Measurements from ENCODE around the gene TUBA4B.
A peak's percentile ranks its signal among the peaks of the same experiment; 100 is the strongest.

TUBA4B gene

DNA sequence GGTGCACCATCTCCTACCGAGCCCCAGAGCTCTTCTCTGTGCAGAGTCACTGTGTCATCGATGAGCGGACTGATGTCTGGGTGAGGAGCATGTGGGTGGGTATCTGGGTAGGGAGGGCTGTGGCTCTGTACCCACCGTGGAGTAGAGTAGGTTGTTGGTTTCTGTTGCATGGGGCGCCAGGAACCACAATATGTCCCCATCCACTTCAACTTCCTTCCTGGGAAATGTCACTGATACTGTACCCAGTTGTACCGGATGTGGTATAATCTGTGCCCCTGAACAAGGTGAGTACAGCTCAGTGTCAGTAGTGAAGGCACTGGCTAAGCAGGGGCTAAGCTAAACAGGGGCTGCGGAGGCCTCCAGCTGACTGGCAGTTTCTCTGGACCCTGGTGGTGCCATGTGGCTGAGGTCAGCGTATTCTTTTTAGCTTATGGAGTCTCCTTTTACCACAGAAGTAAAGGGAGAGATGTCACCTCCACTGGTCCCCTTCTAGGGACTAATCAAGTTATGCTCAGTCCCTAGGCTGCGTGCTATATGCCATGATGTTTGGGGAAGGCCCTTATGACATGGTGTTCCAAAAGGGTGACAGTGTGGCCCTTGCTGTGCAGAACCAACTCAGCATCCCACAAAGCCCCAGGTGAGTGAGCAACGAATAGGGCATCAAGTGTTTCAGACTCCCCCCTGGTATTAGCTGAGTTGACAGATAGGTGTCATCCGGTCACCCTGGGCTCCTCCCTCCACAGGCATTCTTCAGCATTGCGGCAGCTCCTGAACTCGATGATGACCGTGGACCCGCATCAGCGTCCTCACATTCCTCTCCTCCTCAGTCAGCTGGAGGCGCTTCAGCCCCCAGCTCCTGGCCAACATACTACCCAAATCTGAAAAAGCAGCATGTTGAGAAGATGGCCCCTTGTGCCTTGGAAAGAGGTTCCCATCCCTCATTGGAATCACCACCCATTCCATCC, 5.1 kb upstream of the TUBA4B start:
- DNase-seq (ENCODE audit: low spot score) = no peak
- in situ Hi-C loops (cut with MboI; ENCODE audit: low sequenced_read_pairs, unreplicated experiment) = no loop called here
- no peak for TF ChIP-seq CTCF (IDR thresholded peaks at IDR 0.05; ENCODE audit: borderline replicate concordance, control extremely low read depth, extremely low read depth, insufficient read depth, missing control alignments)

DNA sequence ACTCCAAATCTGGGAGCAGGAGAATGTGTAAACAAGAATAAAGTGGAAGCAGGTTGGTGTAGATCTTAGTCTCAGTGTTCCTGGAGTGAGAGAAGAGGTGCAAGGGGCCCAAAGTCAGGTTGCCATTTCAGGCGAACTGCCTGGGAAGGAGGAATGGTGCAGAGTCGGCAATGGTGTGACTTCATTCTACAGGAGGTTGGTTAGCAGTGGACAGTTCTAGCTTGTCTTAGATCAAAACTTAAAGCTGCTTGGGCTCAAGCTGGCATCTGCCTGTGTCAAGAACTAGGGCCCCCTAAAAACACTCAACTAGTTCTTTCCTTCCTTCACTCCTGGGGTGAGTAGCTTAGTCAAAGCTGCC, 4.2 kb upstream of the TUBA4B start:
- no peak for TF ChIP-seq CTCF (IDR thresholded peaks at IDR 0.05; ENCODE audit: borderline replicate concordance, control extremely low read depth, extremely low read depth, insufficient read depth, missing control alignments)
- DNase-seq (ENCODE audit: low spot score) = no peak
- in situ Hi-C loops (cut with MboI; ENCODE audit: low sequenced_read_pairs, unreplicated experiment) = no loop called here

DNA sequence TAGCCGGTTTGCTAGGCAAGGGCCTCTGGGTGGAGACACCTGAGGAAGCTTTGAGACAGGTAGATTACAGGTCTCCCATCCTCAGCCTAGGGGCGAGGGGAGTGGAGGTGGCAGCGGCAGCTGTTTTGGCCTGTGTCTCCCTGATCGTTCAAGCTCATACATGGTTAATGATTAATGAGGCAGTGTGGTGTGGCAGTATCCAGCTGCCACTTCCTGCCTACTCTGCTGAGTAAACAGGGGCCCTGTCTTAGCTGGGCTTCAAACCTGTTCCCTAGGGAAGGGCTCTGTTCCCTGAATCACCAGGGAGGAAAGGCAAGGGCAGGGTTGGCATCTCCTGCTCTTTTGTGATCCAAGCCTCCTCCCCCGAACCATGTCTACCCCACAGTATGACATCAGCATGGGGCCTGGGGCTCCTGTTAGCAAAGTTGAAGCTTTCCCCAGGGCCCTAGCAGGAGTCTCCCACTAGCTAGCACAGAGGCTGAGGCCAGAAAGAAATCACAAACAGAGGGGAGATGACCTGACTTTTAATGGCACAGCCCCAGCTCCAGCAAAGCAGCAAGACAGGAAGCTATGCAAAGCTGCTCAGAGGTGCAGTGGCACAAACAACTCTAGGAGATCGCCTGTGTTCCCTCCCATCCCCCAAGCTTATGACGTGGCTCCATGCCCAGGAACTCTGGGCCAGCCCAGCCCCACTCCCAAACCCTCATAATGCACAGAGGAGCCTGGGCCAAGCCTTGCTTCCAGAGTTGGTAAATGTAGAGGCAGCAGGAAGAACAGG, 3.7 kb upstream of the TUBA4B start:
- in situ Hi-C loops (cut with MboI; ENCODE audit: low sequenced_read_pairs, unreplicated experiment) = no loop called here
- DNase-seq (ENCODE audit: low spot score) = peak; percentile 40
- no peak for TF ChIP-seq CTCF (IDR thresholded peaks at IDR 0.05; ENCODE audit: borderline replicate concordance, control extremely low read depth, extremely low read depth, insufficient read depth, missing control alignments)

DNA sequence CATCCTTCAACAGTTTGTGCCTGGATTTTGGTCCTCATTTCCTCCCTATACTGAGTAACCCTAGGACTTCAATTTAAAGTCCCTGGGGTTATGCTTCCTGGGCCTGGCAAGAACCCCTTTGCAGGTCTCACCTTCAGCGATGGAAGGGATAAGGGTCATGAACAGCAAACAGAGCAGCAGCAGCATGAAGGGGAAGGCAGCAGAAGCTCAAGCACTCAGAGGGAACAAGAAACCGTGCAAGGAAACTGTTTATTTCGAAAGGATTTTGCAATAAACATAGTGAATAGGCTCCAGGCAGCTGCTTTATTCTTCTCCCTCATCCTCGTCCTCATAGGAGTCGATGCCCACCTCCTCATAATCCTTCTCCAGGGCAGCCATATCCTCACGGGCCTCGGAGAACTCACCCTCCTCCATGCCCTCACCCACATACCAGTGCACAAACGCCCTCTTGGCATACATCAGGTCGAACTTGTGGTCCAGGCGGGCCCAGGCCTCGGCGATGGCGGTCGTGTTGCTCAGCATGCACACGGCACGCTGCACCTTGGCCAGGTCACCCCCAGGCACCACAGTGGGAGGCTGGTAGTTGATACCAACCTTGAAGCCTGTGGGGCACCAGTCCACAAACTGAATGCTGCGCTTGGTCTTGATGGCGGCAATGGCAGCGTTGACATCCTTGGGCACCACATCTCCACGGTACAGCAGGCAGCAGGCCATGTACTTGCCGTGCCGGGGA, 2.8 kb upstream of the TUBA4B start:
- in situ Hi-C loops (cut with MboI; ENCODE audit: low sequenced_read_pairs, unreplicated experiment) = no loop called here
- no peak for DNase-seq (ENCODE audit: low spot score)

DNA sequence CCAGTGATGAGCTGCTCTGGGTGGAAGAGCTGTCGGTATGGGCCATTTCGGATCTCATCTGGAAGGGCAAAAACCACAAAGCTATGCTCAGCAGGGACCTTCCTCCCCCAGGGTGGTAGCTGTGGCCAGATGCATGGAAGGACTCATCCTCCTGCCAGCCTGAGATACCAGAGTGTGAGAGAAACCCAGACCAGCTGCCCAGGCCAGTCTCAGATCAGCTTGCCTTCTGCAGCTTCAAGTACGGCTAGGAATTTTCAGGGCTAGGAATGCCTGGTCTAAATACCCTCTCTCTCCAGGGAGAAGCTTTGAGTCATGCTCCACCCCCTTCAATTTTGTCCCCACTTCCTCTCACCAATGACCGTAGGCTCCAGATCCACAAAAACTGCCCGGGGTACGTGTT, 1.4 kb upstream of the TUBA4B start:
- TF ChIP-seq CTCF (IDR thresholded peaks at IDR 0.05; ENCODE audit: borderline replicate concordance, control extremely low read depth, extremely low read depth, insufficient read depth, missing control alignments) = no peak
- DNase-seq (ENCODE audit: low spot score) = no peak
- in situ Hi-C loops (cut with MboI; ENCODE audit: low sequenced_read_pairs, unreplicated experiment) = no loop called here

More for the DNA sequence above, 2.8 kb upstream of the TUBA4B start:
- no peak for TF ChIP-seq CTCF (IDR thresholded peaks at IDR 0.05; ENCODE audit: borderline replicate concordance, control extremely low read depth, extremely low read depth, insufficient read depth, missing control alignments)

GRCh38 chr2:219252084-219252483, 959 bp upstream of the TUBA4B start:
- DNase-seq (ENCODE audit: low spot score) = no peak
- in situ Hi-C loops (cut with MboI; ENCODE audit: low sequenced_read_pairs, unreplicated experiment) = no loop called here
- no peak for TF ChIP-seq CTCF (IDR thresholded peaks at IDR 0.05; ENCODE audit: borderline replicate concordance, control extremely low read depth, extremely low read depth, insufficient read depth, missing control alignments)
